Measurements from ENCODE around the gene NAA10.
"Not testable (repeated sequence)": the region's sequence is repeated elsewhere in the genome, so short reads cannot be mapped to it uniquely, and the experiment has no call there.

NAA10 gene

GRCh38 chrX:153934762-153935325, at the start of gene NAA10:
Gene NAA10, minus strand, starts transcription at chrX:153935037. Its CDS starts 133 bp downstream, at chrX:153934904.
- Mint-ChIP-seq H3K9me3 (no peaks in the 10 kb centered on the region), H3K27ac (peak within 1 kb of the TSS; percentile 77), H3K27me3 (no peaks in the 10 kb centered on the region), H3K4me3 (peak within 1 kb of the TSS; percentile 81), H3K4me1 (ENCODE audit: low read depth) (peaks cover 45% of the 10 kb centered on the region), H3K36me3 (ENCODE audit: low read depth) (peaks cover 67% of the 10 kb centered on the region)
- intact Hi-C loops (cut with micrococcal nuclease) = no loop called here

GRCh38 chrX:153983321-153983801, 48.5 kb upstream of the NAA10 start:
- peak overlapping the region; percentile 87 for H3K27ac Mint-ChIP-seq
- no peak overlapping the region for H3K4me3 Mint-ChIP-seq
- H3K4me1 Mint-ChIP-seq (ENCODE audit: low read depth) = peaks cover 41% of the 10 kb centered on the region
- H3K36me3 Mint-ChIP-seq (ENCODE audit: low read depth) = peaks cover 9% of the 10 kb centered on the region
- intact Hi-C loops (cut with micrococcal nuclease) = no loop called here
- no peaks in the 10 kb centered on the region for H3K9me3 Mint-ChIP-seq
- no peaks in the 10 kb centered on the region for H3K27me3 Mint-ChIP-seq

- intact Hi-C loops (cut with micrococcal nuclease) = no loop called here
- Mint-ChIP-seq H3K27ac (peak overlapping the region; percentile 87), H3K4me1 (ENCODE audit: low read depth) (peaks cover 41% of the 10 kb centered on the region), H3K9me3 (no peaks in the 10 kb centered on the region), H3K36me3 (ENCODE audit: low read depth) (peaks cover 9% of the 10 kb centered on the region), H3K27me3 (no peaks in the 10 kb centered on the region), H3K4me3 (peak overlapping the region; percentile 37)
These were observed 47.1 kb upstream of the NAA10 start for GRCh38 chrX:153981771-153982533.

- Mint-ChIP-seq H3K4me1 (ENCODE audit: low read depth) (peaks cover 41% of the 10 kb centered on the region), H3K36me3 (ENCODE audit: low read depth) (peaks cover 9% of the 10 kb centered on the region), H3K27ac (peak overlapping the region; percentile 87), H3K9me3 (no peaks in the 10 kb centered on the region), H3K27me3 (no peaks in the 10 kb centered on the region), H3K4me3 (peak overlapping the region; percentile 37)
- intact Hi-C loops (cut with micrococcal nuclease) = no loop called here
These were observed 46.4 kb upstream of the NAA10 start for GRCh38 chrX:153981231-153981630.

- H3K9me3 Mint-ChIP-seq; intact Hi-C loops (cut with micrococcal nuclease); H3K27me3 Mint-ChIP-seq; H3K4me3 Mint-ChIP-seq; H3K36me3 Mint-ChIP-seq (ENCODE audit: low read depth): not testable (repeated sequence)
- Mint-ChIP-seq H3K27ac (peak overlapping the region; percentile 59), H3K4me1 (ENCODE audit: low read depth) (peaks cover 35% of the 10 kb centered on the region)
These were observed 45.6 kb upstream of the NAA10 start for GRCh38 chrX:153980394-153980793.

GRCh38 chrX:153974726-153975286, 40.0 kb upstream of the NAA10 start:
- Mint-ChIP-seq H3K36me3 (ENCODE audit: low read depth) (peaks cover 14% of the 10 kb centered on the region), H3K4me3 (peak overlapping the region; percentile 76)
- intact Hi-C loops (cut with micrococcal nuclease) = loop anchor here (5.0 kb wide), 1 partner anchor 37 kb away; no protein-coding TSS in a partner anchor

GRCh38 chrX:153974003-153974725, 39.3 kb upstream of the NAA10 start:
- H3K9me3 Mint-ChIP-seq = no peaks in the 10 kb centered on the region
- intact Hi-C loops (cut with micrococcal nuclease) = loop anchor here (5.0 kb wide), 1 partner anchor 38 kb away; no protein-coding TSS in a partner anchor
- peaks cover 27% of the 10 kb centered on the region for H3K4me1 Mint-ChIP-seq (ENCODE audit: low read depth)
- H3K4me3 Mint-ChIP-seq = peak overlapping the region; percentile 76
- no peaks in the 10 kb centered on the region for H3K27me3 Mint-ChIP-seq
- peaks cover 20% of the 10 kb centered on the region for H3K36me3 Mint-ChIP-seq (ENCODE audit: low read depth)
- peak overlapping the region; percentile 88 for H3K27ac Mint-ChIP-seq

More at GRCh38 chrX:153974726-153975286, 40.0 kb upstream of the NAA10 start:
- peak overlapping the region; percentile 88 for H3K27ac Mint-ChIP-seq
- H3K4me1 Mint-ChIP-seq (ENCODE audit: low read depth) = peaks cover 20% of the 10 kb centered on the region
- no peaks in the 10 kb centered on the region for H3K9me3 Mint-ChIP-seq
- H3K27me3 Mint-ChIP-seq = no peaks in the 10 kb centered on the region

- Mint-ChIP-seq H3K4me1 (ENCODE audit: low read depth) (peaks cover 33% of the 10 kb centered on the region), H3K27me3 (no peaks in the 10 kb centered on the region), H3K4me3 (peak overlapping the region; percentile 76), H3K9me3 (no peaks in the 10 kb centered on the region), H3K27ac (peak overlapping the region; percentile 88), H3K36me3 (ENCODE audit: low read depth) (peaks cover 21% of the 10 kb centered on the region)
- intact Hi-C loops (cut with micrococcal nuclease) = loop anchor here (5.0 kb wide), 1 partner anchor 39 kb away; no protein-coding TSS in a partner anchor
These were observed 38.5 kb upstream of the NAA10 start for GRCh38 chrX:153973127-153974002.

GRCh38 chrX:153972368-153973126, 37.7 kb upstream of the NAA10 start, which contains the start of gene TMEM187:
Gene TMEM187, plus strand, starts transcription at chrX:153972754. Its CDS starts 9,309 bp downstream, at chrX:153982063.
- H3K27me3 Mint-ChIP-seq = no peaks in the 10 kb centered on the region
- intact Hi-C loops (cut with micrococcal nuclease) = loop anchor here (5.0 kb wide), 1 partner anchor 40 kb away; no protein-coding TSS in a partner anchor
- H3K36me3 Mint-ChIP-seq (ENCODE audit: low read depth) = peaks cover 29% of the 10 kb centered on the region
- peaks cover 41% of the 10 kb centered on the region for H3K4me1 Mint-ChIP-seq (ENCODE audit: low read depth)
- H3K4me3 Mint-ChIP-seq = peak within 1 kb of the TSS; percentile 100
- H3K27ac Mint-ChIP-seq = peak within 1 kb of the TSS; percentile 99
- no peaks in the 10 kb centered on the region for H3K9me3 Mint-ChIP-seq

- Mint-ChIP-seq H3K27ac (peak within 1 kb of the TSS; percentile 99), H3K36me3 (ENCODE audit: low read depth) (peaks cover 35% of the 10 kb centered on the region), H3K4me1 (ENCODE audit: low read depth) (peaks cover 49% of the 10 kb centered on the region), H3K27me3 (no peaks in the 10 kb centered on the region), H3K4me3 (peak within 1 kb of the TSS; percentile 100), H3K9me3 (no peaks in the 10 kb centered on the region)
- intact Hi-C loops (cut with micrococcal nuclease) = loop anchor here (5.0 kb wide), 1 partner anchor 41 kb away; no protein-coding TSS in a partner anchor
These were observed 36.9 kb upstream of the NAA10 start, which contains the start of gene HCFC1 for GRCh38 chrX:153971450-153972367. Gene HCFC1, minus strand, starts transcription at chrX:153971818. Its CDS starts 978 bp downstream, at chrX:153970840.

- Mint-ChIP-seq H3K27me3 (no peaks in the 10 kb centered on the region), H3K4me3 (peak overlapping the region; percentile 100), H3K9me3 (no peaks in the 10 kb centered on the region), H3K27ac (peak overlapping the region; percentile 99), H3K36me3 (ENCODE audit: low read depth) (peaks cover 40% of the 10 kb centered on the region), H3K4me1 (ENCODE audit: low read depth) (peaks cover 55% of the 10 kb centered on the region)
- intact Hi-C loops (cut with micrococcal nuclease) = loop anchor here (5.0 kb wide), 1 partner anchor 41 kb away; no protein-coding TSS in a partner anchor
These were observed 36.2 kb upstream of the NAA10 start for GRCh38 chrX:153971124-153971449.

Data from dendritic cell treated with granulocyte-macrophage colony-stimulating factor and Interleukin-4, amounts not matched to agents 40 ng/mL and 50 ng/mL, for 4 days (primary cell).